Activated T-cell treated with anti-CD3 and anti-CD28 coated beads, Interleukin-2, amount 50 U/mL, for 4 hours (primary cell): Measurements from ENCODE around the gene KCNJ15. TPM values are rescaled to one million over a fixed set of nuclear protein-coding genes. Genes with fewer than 3 reads are reported as not detected.
"Not testable (repeated sequence)": the region's sequence is repeated elsewhere in the genome, so short reads cannot be mapped to it uniquely, and the experiment has no call there.

Experiments
- ATAC-seq, 2 donors: fragments of 200-7000 bp; cut with Tn5 transposase; one replicate each; pipeline ENCODE4 v1.10.0; 2021
- DNase-seq: peaks from one replicate; pipeline ENCODE4 v3.0.0-alpha.2; 2020
- H3K27me3 Mint-ChIP-seq: one replicate; pipeline ENCODE4 v1.8.0; 2021; ENCODE audit warnings: low read depth, mixed read lengths
- H3K36me3 Mint-ChIP-seq: one replicate; pipeline ENCODE4 v1.8.0; 2022; ENCODE audit warnings: mixed read lengths; ENCODE audit not compliant: insufficient read depth
- H3K4me1 Mint-ChIP-seq: one replicate; pipeline ENCODE4 v1.8.0; 2021; ENCODE audit warnings: low read depth, mixed read lengths
- H3K4me3 Mint-ChIP-seq: one replicate; pipeline ENCODE4 v1.8.0; 2021; ENCODE audit warnings: mild to moderate bottlenecking, moderate library complexity, mixed read lengths
- H3K9me3 Mint-ChIP-seq: one replicate; pipeline ENCODE4 v1.8.0; 2021; ENCODE audit warnings: mixed read lengths
- total RNA-seq, 3 donors: library from RNA; stranded (reverse); gene quantifications; one replicate each; pipeline ENCODE4 v1.2.1, GENCODE V29; 2021

Gene KCNJ15
- total RNA-seq, 3 donors from 2014 or later = 0.29 to 0.46 (median 0.40) TPM

- no peak for ATAC-seq
- H3K4me3 Mint-ChIP-seq = no peak overlapping the region
- H3K4me1 Mint-ChIP-seq = no peaks in the 10 kb centered on the region
- H3K36me3 Mint-ChIP-seq = no peaks in the 10 kb centered on the region
- no peaks in the 10 kb centered on the region for H3K27me3 Mint-ChIP-seq
- peaks cover 7% of the 10 kb centered on the region for H3K9me3 Mint-ChIP-seq
- no peak for DNase-seq
These were observed 20.6 kb upstream of the KCNJ15 start for GRCh38 chr21:38236232-38236631.

GRCh38 chr21:38239672-38240071, 17.1 kb upstream of the KCNJ15 start:
- DNase-seq = no peak
- no peak for ATAC-seq
- peaks cover 12% of the 10 kb centered on the region for H3K4me1 Mint-ChIP-seq
- no peaks in the 10 kb centered on the region for H3K36me3 Mint-ChIP-seq
- H3K4me3 Mint-ChIP-seq = no peak overlapping the region
- peaks cover 2% of the 10 kb centered on the region for H3K27me3 Mint-ChIP-seq
- no peaks in the 10 kb centered on the region for H3K9me3 Mint-ChIP-seq

- H3K9me3 Mint-ChIP-seq = no peaks in the 10 kb centered on the region
- H3K4me3 Mint-ChIP-seq = no peak overlapping the region
- peaks cover 2% of the 10 kb centered on the region for H3K27me3 Mint-ChIP-seq
- H3K4me1 Mint-ChIP-seq = peaks cover 17% of the 10 kb centered on the region
- DNase-seq (no peak), ATAC-seq (no peak)
- H3K36me3 Mint-ChIP-seq = no peaks in the 10 kb centered on the region
These were observed 16.7 kb upstream of the KCNJ15 start for GRCh38 chr21:38240129-38240528.

GRCh38 chr21:38241029-38241740, 15.6 kb upstream of the KCNJ15 start:
- H3K4me1 Mint-ChIP-seq = peaks cover 23% of the 10 kb centered on the region
- peaks cover 2% of the 10 kb centered on the region for H3K27me3 Mint-ChIP-seq
- no peak overlapping the region for H3K4me3 Mint-ChIP-seq
- H3K36me3 Mint-ChIP-seq = no peaks in the 10 kb centered on the region
- H3K9me3 Mint-ChIP-seq = no peaks in the 10 kb centered on the region
- ATAC-seq (no peak), DNase-seq (no peak)

GRCh38 chr21:38242061-38242460, 14.7 kb upstream of the KCNJ15 start:
- DNase-seq (no peak), ATAC-seq (no peak)
- H3K36me3 Mint-ChIP-seq = no peaks in the 10 kb centered on the region
- H3K9me3 Mint-ChIP-seq = no peaks in the 10 kb centered on the region
- H3K4me3 Mint-ChIP-seq = no peak overlapping the region
- H3K4me1 Mint-ChIP-seq = peaks cover 23% of the 10 kb centered on the region
- peaks cover 4% of the 10 kb centered on the region for H3K27me3 Mint-ChIP-seq

- Mint-ChIP-seq H3K4me3 (peak overlapping the region; percentile 43), H3K4me1 (peaks cover 23% of the 10 kb centered on the region), H3K9me3 (no peaks in the 10 kb centered on the region), H3K36me3 (no peaks in the 10 kb centered on the region), H3K27me3 (peaks cover 5% of the 10 kb centered on the region)
- DNase-seq = no peak
- peak; percentile 56 to 58 for ATAC-seq
These were observed 12.9 kb upstream of the KCNJ15 start for GRCh38 chr21:38243732-38244406.

- Mint-ChIP-seq H3K36me3 (no peaks in the 10 kb centered on the region), H3K4me1 (peaks cover 23% of the 10 kb centered on the region), H3K9me3 (no peaks in the 10 kb centered on the region), H3K4me3 (peak overlapping the region; percentile 43), H3K27me3 (peaks cover 5% of the 10 kb centered on the region)
- ATAC-seq (peak in 1 of 2 donors; percentile 32), DNase-seq (no peak)
These were observed 12.4 kb upstream of the KCNJ15 start for GRCh38 chr21:38244407-38244787.

GRCh38 chr21:38244885-38245869, 11.6 kb upstream of the KCNJ15 start:
- peak; percentile 95 to 97 for ATAC-seq
- Mint-ChIP-seq H3K4me1 (peaks cover 23% of the 10 kb centered on the region), H3K4me3 (no peak overlapping the region)

GRCh38 chr21:38246511-38246910, 10.3 kb upstream of the KCNJ15 start:
- H3K4me3 Mint-ChIP-seq = no peak overlapping the region
- no peaks in the 10 kb centered on the region for H3K9me3 Mint-ChIP-seq
- peaks cover 5% of the 10 kb centered on the region for H3K27me3 Mint-ChIP-seq
- DNase-seq (no peak), ATAC-seq (no peak)
- H3K4me1 Mint-ChIP-seq = peaks cover 23% of the 10 kb centered on the region
- H3K36me3 Mint-ChIP-seq = no peaks in the 10 kb centered on the region

More at GRCh38 chr21:38244885-38245869, 11.6 kb upstream of the KCNJ15 start:
- H3K36me3 Mint-ChIP-seq = no peaks in the 10 kb centered on the region
- no peaks in the 10 kb centered on the region for H3K9me3 Mint-ChIP-seq
- peaks cover 5% of the 10 kb centered on the region for H3K27me3 Mint-ChIP-seq
- DNase-seq = peak; percentile 46

- DNase-seq, H3K9me3 Mint-ChIP-seq, H3K36me3 Mint-ChIP-seq, H3K4me3 Mint-ChIP-seq, H3K27me3 Mint-ChIP-seq, ATAC-seq: not testable (repeated sequence)
- H3K4me1 Mint-ChIP-seq = peaks cover 23% of the 10 kb centered on the region
These were observed 9.7 kb upstream of the KCNJ15 start for GRCh38 chr21:38247054-38247453.

- no peak overlapping the region for H3K4me3 Mint-ChIP-seq
- DNase-seq (no peak), ATAC-seq (no peak)
- peaks cover 23% of the 10 kb centered on the region for H3K4me1 Mint-ChIP-seq
- no peaks in the 10 kb centered on the region for H3K36me3 Mint-ChIP-seq
- H3K27me3 Mint-ChIP-seq = peaks cover 3% of the 10 kb centered on the region
- no peaks in the 10 kb centered on the region for H3K9me3 Mint-ChIP-seq
These were observed 8.9 kb upstream of the KCNJ15 start for GRCh38 chr21:38247738-38248510.

- peaks cover 15% of the 10 kb centered on the region for H3K4me1 Mint-ChIP-seq
- DNase-seq = no peak
- no peaks in the 10 kb centered on the region for H3K9me3 Mint-ChIP-seq
- H3K4me3 Mint-ChIP-seq = no peak overlapping the region
- no peak for ATAC-seq
- H3K27me3 Mint-ChIP-seq = peaks cover 3% of the 10 kb centered on the region
- no peaks in the 10 kb centered on the region for H3K36me3 Mint-ChIP-seq
These were observed 7.5 kb upstream of the KCNJ15 start for GRCh38 chr21:38249256-38249655.

GRCh38 chr21:38249696-38250278, 7.0 kb upstream of the KCNJ15 start:
- no peaks in the 10 kb centered on the region for H3K9me3 Mint-ChIP-seq
- DNase-seq = no peak
- peaks cover 3% of the 10 kb centered on the region for H3K27me3 Mint-ChIP-seq
- no peaks in the 10 kb centered on the region for H3K36me3 Mint-ChIP-seq
- ATAC-seq = no peak
- no peak overlapping the region for H3K4me3 Mint-ChIP-seq
- peaks cover 9% of the 10 kb centered on the region for H3K4me1 Mint-ChIP-seq
